Upper lobe of left lung (tissue), 6 donors: Measurements from ENCODE around the gene H19. TPM values are rescaled to one million over a fixed set of nuclear protein-coding genes. Genes with fewer than 3 reads are reported as not detected.
A peak's percentile ranks its signal among the peaks of the same experiment; 100 is the strongest.

Experiments used
- ATAC-seq, 2 donors: fragments of 200-7000 bp; cut with Tn5 transposase; one replicate each; pipeline ENCODE4 v1.9.1; 2022; ENCODE audit warnings: mild to moderate bottlenecking in 2 of 2, moderate library complexity in 2 of 2; ENCODE audit not compliant: low FRiP score in 2 of 2
- DNase-seq, 2 donors: peaks; one replicate each; pipeline ENCODE4 v3.0.0-alpha.2; 2019 to 2020
- H3K27ac ChIP-seq, 4 donors: fragments of 200-600 bp; sonication (generic); one replicate each; pipeline ENCODE4 v1.5.1; 2016 to 2019
- H3K27me3 ChIP-seq, 4 donors: fragments of 200-600 bp; sonication (generic); one replicate each; pipeline ENCODE4 v1.5.1; 2017 to 2019
- H3K36me3 ChIP-seq, 4 donors: fragments of 200-600 bp; sonication (generic); one replicate each; pipeline ENCODE4 v1.5.1; 2016 to 2019
- H3K4me1 ChIP-seq, 4 donors: fragments of 200-600 bp; sonication (generic); one replicate each; pipeline ENCODE4 v1.5.1; 2018 to 2019
- H3K4me3 ChIP-seq, 4 donors: fragments of 200-600 bp; sonication (generic); one replicate each; pipeline ENCODE4 v1.5.1; 2017 to 2019; ENCODE audit warnings: mild to moderate bottlenecking in 2 of 4, moderate library complexity in 1 of 4
- H3K9me3 ChIP-seq, 4 donors: fragments of 200-600 bp; sonication (generic); one replicate each; pipeline ENCODE4 v1.5.1; 2018 to 2019
- EP300 ChIP-seq, 4 donors: sonication (generic); formaldehyde crosslinking; IDR thresholded peaks; one replicate each; pipeline ENCODE4 v1.5.1; 2017; ENCODE audit warnings: antibody characterized with exemption in 4 of 4, control low read depth in 2 of 4
- POLR2A ChIP-seq, 4 donors: fragments of 450-650 bp; IDR thresholded peaks; one replicate each; pipeline ENCODE4 v1.5.1; 2016 to 2017; ENCODE audit warnings: antibody characterized with exemption in 4 of 4, mild to moderate bottlenecking in 2 of 4
- POLR2AphosphoS5 ChIP-seq, 2 donors: sonication (generic); formaldehyde crosslinking; IDR thresholded peaks; one replicate each; pipeline ENCODE4 v1.5.1; 2017; ENCODE audit warnings: antibody characterized with exemption in 2 of 2
- WGBS, 2 donors: methylation state at CpG; one replicate each; pipeline ENCODE4 v1.1.5; 2017 to 2018; 5-methylcytosine and 5-hydroxymethylcytosine counted together
- total RNA-seq, 6 donors: library from RNA; depleted of rRNA in 4 of 6; stranded (reverse); fragments of >200 nt in 4 of 6; gene quantifications; one replicate each; pipeline versions ENCODE4 v1.1.0 to v1.2.1, GENCODE V29; 2016 to 2021
- TF ChIP-seq, protein P1 (sequence below), 6 experiments: fragments of 450-650 bp in 4 of 6; fragments of 200-600 bp in 2 of 6; sonication (generic) in 2 of 6; IDR thresholded peaks; one replicate each; pipeline ENCODE4 v1.5.1; 2016 to 2019; ENCODE audit warnings: antibody characterized with exemption in 6 of 6
- donor health status: DM: no; HTN: no; CAD: no; lungs with moderate emphysema.
- donor health status: DM: no; HTN: yes; CAD: no; lungs with severe emphysema.

Gene H19
- total RNA-seq: 100 to 1,000 TPM in 1 of 6 donors, 10 to 100 TPM in 5; 17.2 to 127 (median 64.0) TPM

- DNase-seq (no peak), ATAC-seq (peak; percentile 49 to 75)
- no CpG with 5 or more reads among the region's 14 CpGs for WGBS, 2 donors
- Histone ChIP-seq H3K4me3 (no peak within 1 kb of the TSS), H3K27me3 (no peaks in the 10 kb centered on the region), H3K36me3 (no peaks in the 10 kb centered on the region), H3K9me3 (no peaks in the 10 kb centered on the region), H3K4me1 (no peaks in the 10 kb centered on the region), H3K27ac (no peak within 1 kb of the TSS)
- TF ChIP-seq POLR2A (IDR thresholded peaks at IDR 0.05) (no peak), EP300 (IDR thresholded peaks at IDR 0.05) (no peak), POLR2AphosphoS5 (IDR thresholded peaks at IDR 0.05) (no peak)
- TF ChIP-seq, protein P1, sequence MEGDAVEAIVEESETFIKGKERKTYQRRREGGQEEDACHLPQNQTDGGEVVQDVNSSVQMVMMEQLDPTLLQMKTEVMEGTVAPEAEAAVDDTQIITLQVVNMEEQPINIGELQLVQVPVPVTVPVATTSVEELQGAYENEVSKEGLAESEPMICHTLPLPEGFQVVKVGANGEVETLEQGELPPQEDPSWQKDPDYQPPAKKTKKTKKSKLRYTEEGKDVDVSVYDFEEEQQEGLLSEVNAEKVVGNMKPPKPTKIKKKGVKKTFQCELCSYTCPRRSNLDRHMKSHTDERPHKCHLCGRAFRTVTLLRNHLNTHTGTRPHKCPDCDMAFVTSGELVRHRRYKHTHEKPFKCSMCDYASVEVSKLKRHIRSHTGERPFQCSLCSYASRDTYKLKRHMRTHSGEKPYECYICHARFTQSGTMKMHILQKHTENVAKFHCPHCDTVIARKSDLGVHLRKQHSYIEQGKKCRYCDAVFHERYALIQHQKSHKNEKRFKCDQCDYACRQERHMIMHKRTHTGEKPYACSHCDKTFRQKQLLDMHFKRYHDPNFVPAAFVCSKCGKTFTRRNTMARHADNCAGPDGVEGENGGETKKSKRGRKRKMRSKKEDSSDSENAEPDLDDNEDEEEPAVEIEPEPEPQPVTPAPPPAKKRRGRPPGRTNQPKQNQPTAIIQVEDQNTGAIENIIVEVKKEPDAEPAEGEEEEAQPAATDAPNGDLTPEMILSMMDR (IDR thresholded peaks at IDR 0.05): no peak
Measured at GRCh38 chr11:1997755-1998154, at the start of gene H19. Gene H19, minus strand, starts transcription at chr11:1997842.

DNA sequence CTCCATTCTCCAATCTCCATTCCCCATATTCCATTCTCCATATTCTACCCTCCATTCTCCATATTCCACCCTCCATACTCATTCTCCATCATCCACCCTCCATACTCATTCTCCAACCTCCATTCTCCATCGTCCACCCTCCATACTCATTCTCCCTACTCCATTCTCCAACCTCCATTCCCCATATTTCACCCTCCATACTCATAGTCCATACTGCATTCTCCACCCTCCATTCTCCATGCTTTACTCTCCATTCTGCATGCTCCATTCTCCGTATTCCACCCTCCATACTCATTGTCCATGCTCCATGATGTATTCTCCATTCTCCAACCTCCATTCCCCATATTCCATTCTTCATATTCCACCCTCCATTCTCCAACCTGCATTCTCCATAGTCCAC lies 44.3 kb upstream of the H19 start:
- DNase-seq: no peak
- no peak for ATAC-seq
- Histone ChIP-seq H3K4me3 (no peak overlapping the region), H3K27ac (no peak overlapping the region), H3K36me3 (no peaks in the 10 kb centered on the region), H3K4me1 (no peaks in the 10 kb centered on the region), H3K27me3 (no peaks in the 10 kb centered on the region), H3K9me3 (no peaks in the 10 kb centered on the region)
- TF ChIP-seq POLR2AphosphoS5 (IDR thresholded peaks at IDR 0.05): no peak
- TF ChIP-seq POLR2A (IDR thresholded peaks at IDR 0.05): no peak
- TF ChIP-seq, protein P1 (IDR thresholded peaks at IDR 0.05): no peak
- no peak for TF ChIP-seq EP300 (IDR thresholded peaks at IDR 0.05)
- WGBS, 2 donors: 68 to 72% methylated on average over 2 of the region's 2 CpGs

DNA sequence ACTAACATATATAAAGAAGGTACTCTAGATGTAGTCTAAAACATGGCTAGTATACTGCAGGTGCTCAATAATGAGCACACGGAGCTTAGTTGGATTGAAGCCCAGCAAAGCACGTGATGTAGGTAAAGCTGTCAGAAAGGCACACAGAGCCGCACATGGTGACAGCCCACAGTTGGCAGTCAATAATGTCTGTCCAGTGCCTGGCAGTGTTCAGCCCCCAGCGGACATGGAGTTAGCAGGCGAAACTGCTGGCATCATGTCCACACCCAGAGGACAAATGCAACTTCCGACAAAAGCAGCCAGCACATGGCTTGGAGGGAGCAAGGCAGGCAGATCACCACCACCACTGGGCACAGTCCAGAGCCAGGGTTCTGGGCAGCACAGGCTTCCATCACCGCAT lies 43.5 kb upstream of the H19 start:
- DNase-seq: no peak
- ATAC-seq: no peak
- Histone ChIP-seq H3K36me3 (no peaks in the 10 kb centered on the region), H3K9me3 (no peaks in the 10 kb centered on the region), H3K27me3 (no peaks in the 10 kb centered on the region), H3K4me3 (no peak overlapping the region), H3K27ac (no peak overlapping the region), H3K4me1 (no peaks in the 10 kb centered on the region)
- TF ChIP-seq POLR2A (IDR thresholded peaks at IDR 0.05) (no peak), POLR2AphosphoS5 (IDR thresholded peaks at IDR 0.05) (no peak), EP300 (IDR thresholded peaks at IDR 0.05) (no peak)
- TF ChIP-seq, protein P1 (IDR thresholded peaks at IDR 0.05): no peak
- no CpG with 5 or more reads among the region's 7 CpGs for WGBS, 2 donors

- H3K4me3 ChIP-seq: no peak overlapping the region
- no peaks in the 10 kb centered on the region for H3K27me3 ChIP-seq
- no peaks in the 10 kb centered on the region for H3K36me3 ChIP-seq
- H3K4me1 ChIP-seq: no peaks in the 10 kb centered on the region
- H3K9me3 ChIP-seq: no peaks in the 10 kb centered on the region
- H3K27ac ChIP-seq: no peak overlapping the region
- ATAC-seq (no peak), DNase-seq (no peak)
- TF ChIP-seq POLR2AphosphoS5 (IDR thresholded peaks at IDR 0.05): no peak
- no peak for TF ChIP-seq POLR2A (IDR thresholded peaks at IDR 0.05)
- no peak for TF ChIP-seq EP300 (IDR thresholded peaks at IDR 0.05)
- TF ChIP-seq, protein P1 (IDR thresholded peaks at IDR 0.05): no peak
- WGBS, 2 donors: no CpG with 5 or more reads among the region's 20 CpGs
Measured at GRCh38 chr11:2039198-2039759, 41.6 kb upstream of the H19 start.

- DNase-seq (no peak), ATAC-seq (peak in 1 of 2 donors; percentile 76)
- Histone ChIP-seq H3K27ac (no peak overlapping the region), H3K4me3 (no peak overlapping the region), H3K36me3 (no peaks in the 10 kb centered on the region), H3K4me1 (no peaks in the 10 kb centered on the region), H3K9me3 (no peaks in the 10 kb centered on the region), H3K27me3 (no peaks in the 10 kb centered on the region)
- no CpG with 5 or more reads among the region's 18 CpGs for WGBS, 2 donors
- TF ChIP-seq, protein P1 (IDR thresholded peaks at IDR 0.05): no peak
- TF ChIP-seq POLR2AphosphoS5 (IDR thresholded peaks at IDR 0.05): no peak
- TF ChIP-seq EP300 (IDR thresholded peaks at IDR 0.05): no peak
- no peak for TF ChIP-seq POLR2A (IDR thresholded peaks at IDR 0.05)
Measured at GRCh38 chr11:2036863-2037486, 39.3 kb upstream of the H19 start.
